OCI-LY1 (cell line): ENCODE data around the gene C3.

ENCODE experiments used
- H2AFZ ChIP-seq: fragments of 200-600 bp; sonication (generic), shearing (Covaris generic); 2 replicates; pipeline ENCODE4 v1.6.0; 2014; ENCODE audit warnings: antibody characterized with exemption, mild to moderate bottlenecking, low read length
- H3F3A ChIP-seq: fragments of 200-600 bp; sonication (generic), shearing (Covaris generic); 2 replicates; pipeline ENCODE4 v1.6.0; 2014; ENCODE audit warnings: mild to moderate bottlenecking, antibody characterized with exemption, low read length, moderate library complexity; ENCODE audit not compliant: insufficient read depth
- H3K27ac ChIP-seq: fragments of 200-600 bp; sonication (generic); 2 replicates; pipeline ENCODE4 v1.5.1; 2014; ENCODE audit warnings: low read length, mixed run types, mild to moderate bottlenecking, low read depth; ENCODE audit not compliant: poor library complexity, severe bottlenecking
- H3K27me3 ChIP-seq: fragments of 200-600 bp; sonication (generic); 2 replicates; pipeline ENCODE4 v1.6.0; 2014; ENCODE audit warnings: antibody characterized with exemption, mild to moderate bottlenecking, low read length, moderate library complexity; ENCODE audit not compliant: insufficient read depth
- H3K36me3 ChIP-seq: fragments of 200-600 bp; sonication (generic); 2 replicates; pipeline ENCODE4 v1.6.1; 2014; ENCODE audit warnings: mild to moderate bottlenecking, antibody characterized with exemption, low read length, moderate library complexity, mixed read lengths; ENCODE audit not compliant: insufficient read depth
- H3K4me1 ChIP-seq: fragments of 200-600 bp; sonication (generic); 2 replicates; pipeline ENCODE4 v1.5.1; 2014; ENCODE audit warnings: mild to moderate bottlenecking, low read length, moderate library complexity; ENCODE audit not compliant: insufficient read depth, severe bottlenecking
- H3K4me2 ChIP-seq: fragments of 200-600 bp; sonication (generic), shearing (Covaris generic); 2 replicates; pipeline ENCODE4 v1.6.1; 2014; ENCODE audit warnings: low read length
- H3K4me3 ChIP-seq: fragments of 200-600 bp; sonication (generic); 2 replicates; pipeline ENCODE4 v1.5.1; 2014; ENCODE audit warnings: low read length, low read depth, mild to moderate bottlenecking, mixed read lengths; ENCODE audit not compliant: poor library complexity, severe bottlenecking
- H3K79me2 ChIP-seq: fragments of 200-600 bp; shearing (Covaris generic); 2 replicates; pipeline ENCODE4 v1.6.1; 2016; ENCODE audit warnings: mixed run types, low read length, mixed read lengths; ENCODE audit not compliant: insufficient read depth
- H3K9ac ChIP-seq: fragments of 200-600 bp; sonication (generic), shearing (Covaris generic); 2 replicates; pipeline ENCODE4 v1.6.1; 2014; ENCODE audit warnings: mild to moderate bottlenecking, low read length, mixed read lengths
- H3K9me2 ChIP-seq: fragments of 200-600 bp; sonication (generic), shearing (Covaris generic); 2 replicates; pipeline ENCODE4 v1.6.1; 2014; ENCODE audit warnings: low read depth, mild to moderate bottlenecking, low read length, mixed read lengths
- H3K9me3 ChIP-seq: fragments of 200-600 bp; shearing (Covaris generic); 2 replicates; pipeline ENCODE4 v1.6.1; 2014; ENCODE audit warnings: low read length, mixed read lengths
- H4K20me1 ChIP-seq: fragments of 200-600 bp; sonication (generic), shearing (Covaris generic); 2 replicates; pipeline ENCODE4 v1.6.0; 2016; ENCODE audit warnings: mild to moderate bottlenecking, low read length; ENCODE audit not compliant: insufficient read depth
- EZH2 ChIP-seq: fragments of 200-600 bp; sonication (generic), shearing (Covaris generic); IDR thresholded peaks from 2 replicates; pipeline ENCODE4 v1.8.0; 2017; ENCODE audit warnings: borderline replicate concordance, mixed run types, mild to moderate bottlenecking, antibody characterized with exemption, low read length, moderate library complexity, mixed read lengths
- TF ChIP-seq, protein P1 (sequence below): fragments of 200-600 bp; sonication (generic), shearing (Covaris generic); IDR thresholded peaks from 2 replicates; pipeline ENCODE4 v1.5.1; 2017; ENCODE audit warnings: mild to moderate bottlenecking, antibody characterized with exemption, low read length, moderate library complexity, mixed read lengths

Gene C3

DNA sequence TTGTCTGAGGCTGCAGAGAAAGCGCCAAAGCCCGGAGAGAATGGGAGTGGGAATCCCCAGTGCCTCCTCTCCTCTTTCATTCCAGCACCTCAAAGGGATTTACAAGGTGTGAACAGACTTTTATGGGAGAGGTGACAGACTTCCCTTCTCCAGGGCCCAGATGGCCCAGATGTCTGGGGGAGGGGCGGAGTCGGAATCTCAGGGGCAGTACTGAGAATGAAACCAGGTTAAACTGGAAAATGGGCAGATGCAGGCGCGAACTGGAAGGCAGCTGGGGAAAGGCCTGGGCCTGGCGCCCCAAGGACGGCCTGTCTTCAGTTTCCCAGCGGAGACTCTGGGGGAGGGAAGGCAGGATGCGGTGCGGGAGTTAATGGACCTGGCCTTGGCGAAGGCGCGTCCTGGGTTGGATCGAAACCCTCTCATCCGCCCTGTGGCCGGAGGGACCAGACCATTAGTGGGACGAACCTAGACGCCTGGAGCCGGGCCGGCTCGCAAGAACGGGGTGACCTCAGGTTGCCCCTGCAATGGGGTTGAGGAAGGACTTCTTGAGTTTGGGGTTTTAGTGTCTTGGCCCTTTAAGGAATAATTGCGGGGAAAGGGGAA is 18.4 kb upstream of the C3 start:
- H3K27me3 ChIP-seq = no peaks in the 10 kb centered on the region
- H3K9ac ChIP-seq = peak overlapping the region; percentile 50
- H3K27ac ChIP-seq = peak overlapping the region; percentile 89
- H3K36me3 ChIP-seq = peaks cover 15% of the 10 kb centered on the region; the same call in 1 of the 2 replicates
- peak overlapping the region; percentile 68 for H3K4me2 ChIP-seq
- H3K4me3 ChIP-seq = peak overlapping the region; percentile 53
- H4K20me1 ChIP-seq = no peaks in the 10 kb centered on the region
- TF ChIP-seq EZH2 = no peak
- TF ChIP-seq, protein P1, sequence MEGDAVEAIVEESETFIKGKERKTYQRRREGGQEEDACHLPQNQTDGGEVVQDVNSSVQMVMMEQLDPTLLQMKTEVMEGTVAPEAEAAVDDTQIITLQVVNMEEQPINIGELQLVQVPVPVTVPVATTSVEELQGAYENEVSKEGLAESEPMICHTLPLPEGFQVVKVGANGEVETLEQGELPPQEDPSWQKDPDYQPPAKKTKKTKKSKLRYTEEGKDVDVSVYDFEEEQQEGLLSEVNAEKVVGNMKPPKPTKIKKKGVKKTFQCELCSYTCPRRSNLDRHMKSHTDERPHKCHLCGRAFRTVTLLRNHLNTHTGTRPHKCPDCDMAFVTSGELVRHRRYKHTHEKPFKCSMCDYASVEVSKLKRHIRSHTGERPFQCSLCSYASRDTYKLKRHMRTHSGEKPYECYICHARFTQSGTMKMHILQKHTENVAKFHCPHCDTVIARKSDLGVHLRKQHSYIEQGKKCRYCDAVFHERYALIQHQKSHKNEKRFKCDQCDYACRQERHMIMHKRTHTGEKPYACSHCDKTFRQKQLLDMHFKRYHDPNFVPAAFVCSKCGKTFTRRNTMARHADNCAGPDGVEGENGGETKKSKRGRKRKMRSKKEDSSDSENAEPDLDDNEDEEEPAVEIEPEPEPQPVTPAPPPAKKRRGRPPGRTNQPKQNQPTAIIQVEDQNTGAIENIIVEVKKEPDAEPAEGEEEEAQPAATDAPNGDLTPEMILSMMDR = no peak
- peaks cover 48% of the 10 kb centered on the region for H3K4me1 ChIP-seq
- peak overlapping the region; percentile 92; the same call in 1 of the 2 replicates for H2AFZ ChIP-seq
- H3K79me2 ChIP-seq = no peaks in the 10 kb centered on the region
- no peaks in the 10 kb centered on the region for H3K9me2 ChIP-seq
- peaks cover 7% of the 10 kb centered on the region; the same call in 1 of the 2 replicates for H3F3A ChIP-seq
- no peaks in the 10 kb centered on the region for H3K9me3 ChIP-seq

DNA sequence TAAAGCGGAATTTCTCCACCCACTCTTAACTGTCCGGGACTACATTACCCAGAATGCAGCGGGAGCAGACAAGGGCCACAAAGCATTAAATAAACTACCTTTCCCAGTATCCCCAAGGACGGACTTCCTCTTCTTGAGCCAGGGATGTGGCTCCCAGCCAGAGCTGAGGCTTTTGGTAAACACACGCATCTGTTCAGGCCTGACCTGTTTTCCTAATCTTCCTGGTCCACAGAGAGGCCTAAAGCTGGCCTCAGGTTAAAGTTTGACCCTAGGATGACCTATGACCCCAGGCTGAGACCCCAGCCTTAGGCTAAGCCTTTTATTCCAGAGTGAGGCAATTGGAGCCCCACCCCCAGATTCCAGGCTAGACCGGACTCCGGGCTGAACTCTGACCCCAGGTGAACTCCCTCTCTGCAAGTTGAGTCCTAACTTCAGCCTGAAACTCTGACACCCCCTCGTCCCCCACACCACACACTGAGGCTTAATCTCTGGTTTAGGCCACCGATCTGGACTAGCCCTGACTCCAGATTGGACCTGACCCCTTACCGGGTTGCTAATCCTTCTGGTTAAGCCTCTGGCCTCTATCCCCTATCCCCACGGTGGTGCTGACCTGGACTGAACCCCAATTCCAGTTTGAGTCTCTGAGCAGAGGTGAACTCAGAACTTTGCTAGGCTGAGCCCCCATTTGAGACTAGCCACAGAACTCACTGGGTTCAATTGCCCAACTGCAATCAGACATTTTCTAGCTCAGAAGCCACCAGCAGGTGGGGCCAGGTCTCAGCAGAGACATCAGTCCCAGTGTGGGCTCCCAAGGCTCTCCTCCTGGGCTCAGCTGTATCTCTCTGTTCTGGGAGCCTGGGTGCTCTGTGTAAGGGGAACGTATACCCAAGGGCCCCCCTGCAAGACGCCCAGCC is 17.7 kb upstream of the C3 start:
- Histone ChIP-seq H3K36me3 (peaks cover 7% of the 10 kb centered on the region; the same call in 1 of the 2 replicates), H3F3A (peaks cover 7% of the 10 kb centered on the region; the same call in 1 of the 2 replicates), H3K79me2 (no peaks in the 10 kb centered on the region), H3K9me3 (no peaks in the 10 kb centered on the region), H3K9ac (peak overlapping the region; percentile 50), H3K27ac (peak overlapping the region; percentile 89), H3K4me1 (peaks cover 48% of the 10 kb centered on the region), H4K20me1 (no peaks in the 10 kb centered on the region), H3K4me2 (peak overlapping the region; percentile 68), H3K27me3 (no peaks in the 10 kb centered on the region), H2AFZ (0 out of 2 replicates have a peak overlapping the region, but pooled peaks have one; percentile 92), H3K4me3 (peak overlapping the region; percentile 53), H3K9me2 (no peaks in the 10 kb centered on the region)
- TF ChIP-seq, protein P1 = peak; percentile 91
- no peak for TF ChIP-seq EZH2

DNA sequence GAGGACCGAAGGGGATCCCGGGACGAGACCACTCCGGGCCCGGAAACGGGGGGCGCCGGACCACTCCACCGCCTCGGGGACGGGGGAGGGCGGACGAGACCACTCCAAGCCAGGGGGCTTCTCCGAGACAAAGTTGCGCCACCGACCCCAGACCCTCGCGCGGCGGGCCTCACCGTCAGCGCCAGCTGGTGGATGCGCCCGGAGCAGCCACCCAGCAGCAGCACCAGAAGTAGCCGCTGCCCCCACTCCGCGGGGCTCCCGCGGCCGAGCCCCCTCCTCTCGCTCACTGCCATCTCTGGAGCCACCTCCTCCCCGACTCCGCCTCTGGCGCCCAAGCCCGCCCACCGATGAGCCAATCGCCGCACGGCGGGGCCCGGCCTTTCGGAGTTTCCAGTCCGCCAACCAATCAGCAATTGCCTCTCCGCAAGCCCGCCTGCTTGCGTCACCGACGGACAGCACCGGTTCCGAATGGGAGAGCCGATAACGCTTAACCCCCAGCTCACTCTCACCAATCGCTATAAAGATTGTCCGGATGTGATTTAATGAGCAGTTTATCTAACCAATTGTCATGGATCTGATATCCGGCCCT is 16.9 kb upstream of the C3 start, which contains the start of gene GPR108:
Gene GPR108, minus strand, starts transcription at position 297 of the 589 bp plus-strand sequence. Its CDS starts 4 bp downstream, at position 293.
- H3K79me2 ChIP-seq = no peaks in the 10 kb centered on the region
- no peak for TF ChIP-seq EZH2
- TF ChIP-seq, protein P1 = no peak
- peak within 1 kb of the TSS; percentile 74 for H3K4me3 ChIP-seq
- no peaks in the 10 kb centered on the region for H3K36me3 ChIP-seq
- peaks cover 48% of the 10 kb centered on the region for H3K4me1 ChIP-seq
- H3K27me3 ChIP-seq = no peaks in the 10 kb centered on the region
- no peaks in the 10 kb centered on the region for H4K20me1 ChIP-seq
- peak within 1 kb of the TSS; percentile 89 for H3K27ac ChIP-seq
- peaks cover 7% of the 10 kb centered on the region; the same call in 1 of the 2 replicates for H3F3A ChIP-seq
- peak within 1 kb of the TSS; percentile 70 for H3K9ac ChIP-seq
- no peaks in the 10 kb centered on the region for H3K9me3 ChIP-seq
- no peak within 1 kb of the TSS for H2AFZ ChIP-seq
- H3K4me2 ChIP-seq = peak within 1 kb of the TSS; percentile 84
- H3K9me2 ChIP-seq = no peaks in the 10 kb centered on the region
